ENCODE data around the gene ITPR3.

ITPR3 gene

DNA sequence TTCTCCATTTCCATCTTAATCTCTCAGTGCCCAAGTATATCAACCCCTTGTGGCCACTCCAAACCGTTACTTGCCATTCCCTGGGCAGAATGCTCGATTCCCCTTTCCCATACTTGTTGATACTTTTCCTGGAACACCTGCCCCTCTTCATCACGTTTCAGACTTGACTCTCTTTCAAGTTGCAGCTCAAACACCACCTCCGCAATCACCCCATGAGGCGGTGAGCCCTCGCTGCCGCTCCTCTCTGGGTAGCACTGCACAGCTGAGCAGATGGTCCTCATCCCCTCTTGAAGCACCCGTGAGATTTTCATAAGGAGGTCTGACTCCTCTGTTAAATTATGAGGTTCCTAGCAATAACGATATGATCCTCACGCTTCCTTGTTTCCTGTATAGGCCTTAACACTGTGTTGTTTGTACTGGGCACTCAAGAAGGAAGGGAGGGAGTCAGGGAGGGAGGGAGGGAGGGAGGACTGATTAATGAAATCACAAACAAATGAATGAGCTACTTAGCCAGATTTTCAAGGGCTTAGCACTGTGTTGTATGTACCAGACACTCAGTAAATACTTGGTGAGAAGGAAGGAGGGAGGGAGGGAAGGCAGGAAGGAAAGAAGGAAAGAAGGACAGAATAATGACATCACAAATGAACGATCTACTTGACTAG lies 98.3 kb downstream of the ITPR3 start:
- DNase-seq (ENCODE audit: low read depth, low spot score): no peak

DNA sequence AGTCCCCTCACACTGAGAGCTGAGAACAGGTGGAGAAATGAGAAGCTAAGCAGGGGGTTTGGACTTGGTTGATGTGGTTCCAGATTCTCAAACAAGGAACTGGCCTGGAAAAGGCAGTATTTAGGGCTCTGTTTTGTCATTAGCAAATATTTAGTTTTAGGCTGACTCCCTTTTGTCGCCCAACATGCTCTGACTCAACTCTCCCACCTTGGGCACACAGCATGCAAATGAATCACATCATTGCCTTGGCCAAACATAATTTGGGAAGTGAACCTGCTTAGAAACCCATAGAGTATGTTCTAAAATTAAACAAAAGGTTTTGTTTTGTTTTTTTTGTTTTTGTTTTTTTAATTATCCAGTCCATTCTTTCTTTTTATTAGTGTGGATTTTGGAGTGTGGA lies 99.9 kb downstream of the ITPR3 start:
- no peak for DNase-seq (ENCODE audit: low read depth, low spot score)

DNA sequence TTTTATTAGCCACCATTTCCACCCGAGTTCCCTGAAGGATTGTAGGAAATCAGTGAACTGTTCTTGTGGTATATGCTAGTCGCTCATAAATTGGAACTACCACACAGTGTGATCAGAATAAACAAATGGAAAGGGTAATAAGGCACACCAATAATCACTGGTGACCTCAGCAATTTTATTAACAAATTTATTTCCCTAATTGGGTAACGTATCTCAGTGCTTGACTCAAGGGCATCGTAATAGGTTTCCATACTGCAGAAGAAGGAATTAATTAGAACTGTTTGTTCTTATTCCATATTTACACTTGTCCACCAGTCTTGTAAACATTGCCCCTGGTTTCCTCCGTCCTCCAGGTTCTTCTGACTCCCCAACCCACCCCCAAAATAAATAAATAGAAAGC lies 100.4 kb downstream of the ITPR3 start:
- DNase-seq (ENCODE audit: low read depth, low spot score): no peak

DNA sequence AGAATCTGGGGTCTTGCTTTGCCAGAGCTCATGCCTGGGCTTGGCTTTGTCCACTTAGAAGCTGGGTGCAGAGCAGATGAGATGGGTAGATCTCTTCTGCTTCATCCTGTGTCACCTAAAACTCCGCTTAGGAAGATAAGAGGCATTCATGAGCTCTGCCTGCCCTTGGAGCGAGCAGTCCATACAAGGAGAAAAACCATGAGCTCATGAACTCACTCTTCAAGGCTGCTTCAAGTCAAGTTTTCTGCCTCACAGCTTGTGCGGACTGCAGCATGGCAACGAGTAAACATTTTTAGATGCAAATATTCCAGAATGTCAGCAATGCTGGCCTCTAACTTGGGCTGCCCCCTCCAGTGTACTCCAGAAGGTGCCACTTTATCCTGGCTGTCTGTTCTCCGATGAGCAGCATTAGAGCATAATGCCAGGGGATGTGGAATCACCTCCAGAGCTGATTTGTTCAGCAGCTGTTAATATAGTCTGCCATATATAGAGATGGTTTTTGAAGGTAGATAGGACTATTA lies 101.0 kb downstream of the ITPR3 start:
- DNase-seq (ENCODE audit: low read depth, low spot score): no peak

DNA sequence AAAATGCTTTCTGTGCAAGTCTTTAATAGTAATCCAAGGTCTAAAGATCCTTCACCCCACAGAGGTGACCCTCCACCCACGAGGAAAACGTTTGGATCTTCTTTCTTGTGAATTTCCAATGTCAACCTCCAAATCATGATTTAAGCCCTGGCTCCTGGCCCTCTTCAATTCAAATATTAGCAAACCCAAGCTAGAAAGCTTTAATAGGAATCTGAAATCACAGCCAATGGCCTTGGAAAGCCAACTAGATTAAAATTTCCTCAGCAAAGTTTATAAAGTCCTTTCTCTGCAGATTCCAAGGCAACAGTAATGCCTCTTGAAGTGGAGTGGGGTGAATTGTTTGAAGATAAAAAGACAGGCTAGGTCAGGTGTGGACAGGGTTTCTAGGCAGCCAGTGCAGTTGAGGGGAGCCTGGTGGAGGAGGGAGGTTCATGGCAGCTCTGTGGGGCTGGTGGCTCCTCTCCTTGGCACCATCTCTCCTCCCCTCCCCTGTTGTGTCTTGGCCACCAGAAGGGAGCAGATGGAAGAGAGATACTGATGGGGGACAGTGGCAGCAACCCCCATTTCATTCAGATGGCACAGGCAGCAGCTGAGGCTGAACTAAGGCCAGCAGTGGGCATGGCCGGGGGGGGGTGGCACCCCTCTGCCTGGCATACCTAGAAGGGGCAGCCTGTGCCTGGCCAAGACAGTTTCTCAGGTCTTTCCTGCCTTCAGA lies 102.4 kb downstream of the ITPR3 start:
- no peak for DNase-seq (ENCODE audit: low read depth, low spot score)

DNA sequence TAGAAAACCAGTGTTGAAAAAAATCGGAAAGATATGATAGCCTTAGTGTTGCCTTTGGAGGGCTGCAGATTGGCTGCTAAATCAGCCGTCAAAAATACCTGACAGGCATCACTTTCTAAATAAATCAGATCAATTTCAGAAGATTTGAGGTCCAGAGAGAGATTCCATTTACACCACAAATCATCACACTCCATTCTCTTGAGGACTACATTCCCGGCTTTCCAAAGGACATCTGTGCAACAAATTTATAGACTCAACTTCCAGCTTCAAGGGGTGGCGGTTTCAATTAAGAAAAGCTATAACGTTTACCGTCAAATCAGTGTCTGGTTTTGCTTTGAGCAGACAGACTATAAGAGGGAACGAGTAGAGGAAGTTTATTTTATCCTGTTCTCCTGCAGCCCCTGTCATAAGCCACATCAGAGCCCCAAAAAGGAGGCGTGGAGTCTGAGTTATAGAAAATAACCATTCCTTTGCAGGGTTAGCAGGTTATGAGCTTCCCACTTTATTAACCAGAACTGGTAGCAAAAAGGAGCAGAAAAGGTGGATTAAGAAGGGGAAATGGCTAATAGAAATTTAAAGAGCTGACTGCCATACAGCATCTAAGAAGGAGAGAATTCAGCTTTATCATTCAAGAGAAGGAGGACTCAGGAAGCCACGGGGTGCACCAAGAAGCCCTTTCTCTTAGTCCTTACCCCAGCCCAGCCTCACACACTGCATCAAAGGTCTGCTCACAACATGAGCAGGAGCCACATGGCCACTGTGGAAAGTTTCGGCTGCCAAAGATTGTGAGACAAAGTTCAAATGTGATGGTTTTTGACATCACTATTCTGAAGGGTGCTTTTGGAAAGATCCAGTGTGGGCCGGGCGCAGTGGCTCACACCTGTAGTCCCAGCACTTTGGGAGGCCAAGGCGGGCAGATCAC lies 103.2 kb downstream of the ITPR3 start:
- DNase-seq (ENCODE audit: low read depth, low spot score): no peak

DNA sequence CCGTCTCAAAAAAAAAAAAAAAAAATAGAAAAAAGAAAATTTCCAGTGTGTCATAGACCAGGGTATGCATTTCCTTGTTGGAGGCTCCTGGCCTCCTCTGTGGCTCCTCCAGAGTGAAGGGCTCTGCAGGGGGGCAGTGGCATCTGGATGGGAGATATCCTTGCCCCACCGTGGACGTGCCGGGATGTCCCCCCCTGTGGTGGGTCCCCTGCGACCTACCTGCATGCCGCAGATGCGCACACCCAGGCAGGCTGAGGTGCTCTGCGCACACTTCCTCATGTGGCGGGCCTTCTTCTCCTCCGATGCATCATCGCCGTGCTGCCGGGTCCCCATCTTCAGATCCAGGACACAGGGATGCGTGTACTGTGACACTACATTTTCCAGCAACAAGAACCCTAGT lies 104.1 kb downstream of the ITPR3 start:
- no peak for DNase-seq (ENCODE audit: low read depth, low spot score)

DNA sequence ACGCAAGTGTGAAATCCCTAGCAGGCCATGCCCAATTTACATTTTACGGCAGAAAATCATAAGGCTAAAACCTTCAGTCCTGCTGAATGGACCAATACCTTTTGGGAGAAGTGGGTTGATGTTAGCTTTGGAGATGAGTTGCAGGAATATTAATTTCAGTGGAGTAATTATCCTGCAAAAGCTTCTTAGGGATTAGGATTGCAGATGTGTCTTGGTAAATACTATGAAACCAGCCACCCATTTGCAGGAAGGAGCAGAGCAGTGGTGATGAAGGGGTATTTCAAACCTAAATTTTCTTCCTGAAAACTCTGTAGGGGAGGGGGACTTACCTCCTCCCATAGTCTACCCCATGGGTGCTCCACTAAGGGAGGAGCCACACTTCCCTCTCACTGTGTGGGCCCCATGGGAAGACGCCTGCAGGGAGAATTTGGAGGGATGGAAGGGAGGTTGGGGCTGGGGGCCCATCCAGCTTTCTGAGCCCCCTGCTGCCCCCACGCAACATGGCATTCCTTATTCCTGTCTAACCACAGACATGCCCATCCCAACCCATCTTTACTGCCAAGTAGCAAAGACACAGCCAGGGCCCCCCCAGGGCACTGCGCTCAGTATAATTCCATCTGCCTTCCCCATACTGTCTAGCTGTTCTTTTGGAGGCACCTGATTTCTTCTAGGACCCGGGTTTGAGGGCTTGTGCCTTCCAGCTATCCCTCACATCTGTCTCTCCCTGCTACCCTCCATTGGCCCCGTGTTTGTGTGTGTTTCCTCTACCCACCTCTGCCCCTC lies 105.0 kb downstream of the ITPR3 start:
- no peak for DNase-seq (ENCODE audit: low read depth, low spot score)

DNA sequence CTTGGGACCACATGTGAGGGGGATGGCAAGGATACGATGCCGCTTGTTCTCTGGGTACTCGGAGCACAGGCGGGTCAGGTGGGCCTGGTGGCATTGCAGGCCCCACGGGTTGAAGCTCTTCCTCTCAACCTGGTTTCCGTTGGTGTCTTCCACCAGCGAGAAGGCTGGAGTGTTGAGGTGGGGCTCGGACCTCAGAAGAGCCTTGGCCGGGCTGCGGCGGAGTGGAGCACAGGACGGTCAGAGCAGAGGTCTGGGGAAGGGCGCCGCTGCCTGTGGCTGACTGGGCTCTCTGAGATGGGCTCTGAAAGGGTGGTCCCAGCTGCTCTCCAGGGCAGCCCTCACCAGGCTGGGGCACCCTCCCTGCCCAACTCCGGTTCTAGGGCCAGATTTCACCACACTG lies 105.6 kb downstream of the ITPR3 start:
- no peak for DNase-seq (ENCODE audit: low read depth, low spot score)

DNA sequence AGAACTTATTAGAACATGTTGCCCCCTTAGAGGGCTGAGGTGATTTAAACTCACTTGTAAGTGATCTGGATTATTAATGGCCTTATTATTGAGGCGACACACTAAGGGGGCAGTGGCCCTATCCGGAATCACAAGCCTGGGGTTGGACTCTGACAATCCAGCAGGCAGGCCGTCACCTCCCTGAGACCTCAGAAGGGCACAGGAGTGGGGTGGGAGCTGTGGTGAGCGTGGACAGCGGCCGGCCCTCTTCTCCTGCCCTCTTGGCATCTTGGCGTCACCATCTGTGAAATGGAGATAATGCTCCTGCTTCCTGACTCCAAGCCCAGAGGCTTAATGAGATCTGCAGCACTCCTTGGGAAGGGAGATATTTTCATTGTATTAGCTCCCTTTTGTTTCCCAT lies 106.0 kb downstream of the ITPR3 start:
- DNase-seq (ENCODE audit: low read depth, low spot score): no peak

DNA sequence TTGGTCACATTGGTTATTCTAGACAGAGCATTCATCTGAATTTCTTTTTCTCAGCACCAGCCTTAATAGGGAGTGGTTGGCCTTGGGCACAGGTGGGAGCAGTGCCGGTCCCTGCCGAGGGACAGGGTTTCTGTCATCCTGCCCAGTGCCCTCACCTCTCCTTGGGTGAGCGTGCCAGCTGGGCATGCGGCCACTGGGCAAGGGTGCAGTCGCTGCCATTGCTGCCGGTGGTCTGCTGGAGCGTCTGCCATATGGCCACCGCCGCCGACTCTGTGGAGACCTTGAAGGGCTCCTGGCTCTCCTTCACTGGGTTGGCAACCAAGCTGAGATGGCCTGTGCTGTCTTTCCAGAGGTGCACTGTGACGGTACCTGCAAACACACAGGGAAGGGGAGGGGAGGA lies 106.8 kb downstream of the ITPR3 start:
- no peak for DNase-seq (ENCODE audit: low read depth, low spot score)

DNA sequence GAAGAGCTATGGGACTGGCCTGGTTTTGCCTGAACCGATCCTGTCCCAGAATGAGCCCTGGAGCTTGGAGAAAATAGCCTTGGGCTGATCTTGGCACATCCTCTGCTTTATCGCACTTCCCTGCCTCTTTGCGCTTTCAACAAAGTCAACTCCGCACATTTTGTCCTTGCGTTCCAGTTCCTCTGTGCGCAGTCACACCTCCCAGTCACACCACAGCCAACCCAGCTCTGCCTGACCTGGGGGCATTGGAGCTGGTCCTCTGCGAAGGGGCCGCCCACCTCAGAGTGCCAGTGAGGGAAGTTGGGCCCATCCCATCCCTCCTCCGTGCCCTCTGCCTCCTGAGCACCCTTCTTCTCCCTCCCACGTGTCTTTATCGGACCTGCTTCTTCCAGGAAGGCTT lies 107.3 kb downstream of the ITPR3 start:
- DNase-seq (ENCODE audit: low read depth, low spot score): no peak

DNA sequence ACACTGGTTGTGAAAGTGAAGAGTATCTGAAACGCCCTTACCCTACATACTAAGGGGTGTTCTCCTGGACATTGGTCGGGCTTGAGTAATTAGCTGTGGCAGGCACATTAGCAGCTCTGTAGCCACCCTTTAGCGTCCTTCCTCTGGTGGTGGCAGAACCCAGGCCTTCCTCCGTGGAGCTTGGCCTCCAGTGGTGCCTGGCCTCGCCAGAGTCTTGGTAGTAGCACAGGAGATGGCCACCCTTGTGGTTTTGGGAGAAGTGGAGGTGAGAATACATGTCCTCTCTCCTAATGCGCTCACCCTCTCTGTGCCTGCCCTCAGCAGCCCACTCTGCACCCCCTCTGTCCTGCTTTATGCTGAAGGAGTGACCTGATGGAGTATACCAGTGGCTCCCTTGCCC lies 107.9 kb downstream of the ITPR3 start:
- no peak for DNase-seq (ENCODE audit: low read depth, low spot score)

DNA sequence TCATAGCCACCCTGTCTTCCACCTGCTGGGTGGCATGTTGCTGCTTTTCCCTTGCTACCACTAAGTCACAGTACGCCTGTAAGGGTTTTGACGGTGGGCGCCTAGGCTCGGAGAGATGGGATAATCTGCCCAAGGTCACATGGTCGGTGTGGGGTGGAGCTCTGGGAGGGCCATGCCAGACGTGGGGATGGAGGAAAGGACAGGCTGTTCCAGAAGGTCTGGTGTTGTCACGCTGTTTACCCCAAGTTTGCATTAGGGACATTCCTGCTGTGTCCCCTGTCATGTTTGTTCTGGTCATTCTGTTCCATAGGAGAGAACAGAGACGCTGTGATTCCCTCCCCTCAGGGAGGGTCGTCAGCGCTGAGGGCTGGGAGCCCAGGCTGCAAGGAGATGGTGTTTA lies 109.5 kb downstream of the ITPR3 start:
- DNase-seq (ENCODE audit: low read depth, low spot score): no peak

DNA sequence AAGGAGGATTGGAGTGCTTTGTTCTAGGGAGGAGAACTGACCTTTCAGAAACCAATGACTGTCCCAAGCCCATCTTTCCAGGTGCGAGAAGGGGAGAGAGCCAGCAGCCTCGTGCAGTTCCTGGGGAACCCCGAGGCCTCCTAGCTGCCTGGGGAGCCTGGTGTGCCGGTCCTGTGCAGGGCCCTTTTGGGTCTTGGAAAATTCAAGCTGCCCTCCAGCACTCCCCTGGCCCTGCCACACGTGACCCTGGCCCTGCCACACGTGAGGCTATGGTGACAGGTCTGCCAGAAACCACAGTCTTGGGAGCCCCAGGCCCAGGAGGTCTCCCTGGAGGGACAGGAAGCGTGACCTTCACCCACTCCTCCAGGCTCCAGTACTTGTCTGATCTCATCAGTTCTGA lies 109.9 kb downstream of the ITPR3 start:
- DNase-seq (ENCODE audit: low read depth, low spot score): no peak

DNA sequence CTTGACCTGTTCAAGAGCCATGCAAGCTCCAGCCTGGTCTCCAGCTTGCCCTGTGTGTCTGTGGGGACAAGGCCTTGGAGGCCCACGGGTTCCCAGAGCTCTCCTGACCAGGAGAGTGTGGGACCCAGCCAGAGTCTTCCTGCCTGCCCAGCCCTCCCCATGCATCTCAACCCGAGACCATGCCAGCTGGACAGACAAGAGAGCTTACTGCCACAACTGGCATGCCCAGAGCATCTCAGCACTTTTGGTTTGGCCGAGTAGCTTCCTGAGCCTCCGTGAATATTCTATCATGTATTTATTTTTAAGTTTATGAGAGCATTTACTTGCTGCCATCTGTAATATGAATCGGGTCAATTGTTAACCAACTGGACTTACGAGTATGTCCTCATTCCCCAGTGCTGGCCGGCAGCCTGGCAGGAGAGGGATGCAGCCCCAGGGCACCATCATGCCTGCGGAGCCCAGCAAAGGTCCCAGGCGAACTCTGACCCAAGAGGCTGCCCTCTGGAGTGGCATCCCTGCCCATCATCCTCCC lies 110.7 kb downstream of the ITPR3 start:
- no peak for DNase-seq (ENCODE audit: low read depth, low spot score)

DNA sequence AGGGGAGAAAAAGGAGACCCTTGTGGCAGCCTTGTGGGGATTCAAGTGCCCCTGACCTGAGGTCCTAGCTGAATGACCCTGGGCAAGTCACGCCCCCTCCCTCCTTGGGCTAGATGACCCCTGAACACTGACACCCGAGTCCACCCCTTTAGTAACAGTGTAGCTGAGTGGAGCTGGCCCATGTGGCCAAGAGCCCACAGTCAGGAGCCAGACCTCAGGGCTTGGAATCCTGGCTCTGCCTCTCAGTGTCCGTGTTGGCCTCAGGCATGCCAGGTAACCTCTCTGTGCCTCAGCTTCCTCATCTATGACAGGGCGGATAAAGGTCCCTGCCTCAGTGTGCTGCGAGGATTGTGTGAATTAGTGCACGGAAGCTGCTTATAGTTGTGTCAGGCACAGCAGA lies 111.3 kb downstream of the ITPR3 start:
- DNase-seq (ENCODE audit: low read depth, low spot score): no peak

DNA sequence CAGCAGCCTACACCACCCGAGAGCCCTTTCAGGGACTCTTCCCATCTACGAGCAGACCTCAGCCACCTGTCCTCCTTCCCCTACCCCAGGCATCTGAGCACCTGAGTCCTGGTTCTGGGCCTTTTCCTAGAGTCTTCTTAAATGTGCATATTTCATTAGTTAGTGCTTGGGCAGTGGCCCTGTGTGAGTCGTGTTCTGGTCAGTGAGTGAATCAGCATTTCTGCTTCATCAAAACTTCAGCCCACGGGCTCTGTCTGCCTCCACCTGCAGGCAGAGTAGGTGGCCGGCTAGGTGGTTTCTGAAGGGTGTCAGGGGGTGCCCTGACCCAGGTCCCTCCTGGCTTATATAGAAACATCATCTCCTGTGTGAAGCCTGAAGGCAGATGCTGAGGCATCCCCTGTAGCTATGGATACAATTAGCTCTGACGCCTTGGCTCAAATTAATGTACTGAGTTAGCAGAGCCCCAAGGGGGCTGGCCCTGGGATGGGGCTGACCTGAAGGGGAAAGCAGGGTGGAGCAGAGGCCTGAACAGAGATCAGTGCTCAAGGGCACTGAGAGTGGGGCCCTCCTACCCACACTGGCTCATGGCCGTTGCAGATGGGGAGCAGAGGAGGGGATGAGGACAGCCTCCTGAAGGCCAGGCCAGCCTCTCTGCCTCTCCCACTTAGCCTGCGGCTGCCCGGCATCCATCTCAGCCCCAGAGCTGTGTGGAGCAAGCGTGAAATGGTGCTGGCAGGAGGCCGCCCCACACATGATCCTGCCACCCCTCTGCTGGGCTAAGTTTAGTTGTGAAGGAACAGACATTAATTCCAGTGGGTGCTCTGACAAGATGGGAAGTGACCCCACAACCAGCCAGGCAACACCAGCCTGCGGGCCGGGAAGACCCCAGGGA lies 111.9 kb downstream of the ITPR3 start:
- no peak for DNase-seq (ENCODE audit: low read depth, low spot score)

DNA sequence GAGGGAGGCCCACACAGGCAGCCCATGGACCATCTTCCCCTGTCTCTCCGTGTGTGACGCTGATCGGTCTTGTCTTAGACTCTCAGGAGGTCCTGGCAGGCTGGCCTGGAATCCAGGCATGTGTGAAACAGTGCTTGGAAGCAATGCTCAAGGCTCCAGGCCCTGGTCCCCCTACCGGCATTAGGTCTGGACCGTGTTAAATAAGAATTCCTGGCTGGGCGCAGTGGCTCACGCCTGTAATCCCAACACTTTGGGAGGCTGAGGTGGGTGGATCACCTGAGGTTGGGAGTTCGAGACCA lies 112.5 kb downstream of the ITPR3 start:
- DNase-seq (ENCODE audit: low read depth, low spot score): no peak

DNA sequence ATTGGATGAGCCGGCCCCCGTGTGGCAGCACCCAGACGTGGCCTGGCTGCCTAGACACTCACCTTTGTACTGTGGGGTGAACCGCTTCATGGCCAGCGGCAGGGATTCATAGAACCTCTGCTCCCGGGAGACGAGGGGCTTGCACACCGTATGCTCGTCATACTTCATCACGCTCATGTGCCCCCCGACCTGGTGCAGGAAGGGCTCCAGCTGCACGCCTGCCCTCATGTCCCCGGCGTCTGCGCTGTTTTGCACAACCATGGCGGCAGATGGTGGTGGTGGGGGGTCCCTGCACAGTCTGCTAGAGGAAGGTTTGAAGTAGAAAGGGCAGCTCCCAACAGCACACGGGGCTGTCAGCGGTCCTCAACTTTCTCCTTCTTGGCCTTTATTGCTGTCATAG lies 114.1 kb downstream of the ITPR3 start:
- no peak for DNase-seq (ENCODE audit: low read depth, low spot score)

Data from smooth muscle cell of the brain vasculature (primary cell).